Stimulated activated CD4-positive, alpha-beta T cell treated with anti-CD3 and anti-CD28 coated beads, Interleukin-12 subunit alpha, Interleukin-12 subunit beta, amount 100 ng/mL, for 24 hours (primary cell): Measurements from ENCODE around the gene DPF3.

ENCODE experiments used
- DNase-seq, 2 experiments: peaks; one replicate each; pipeline ENCODE4 v3.0.0-alpha.2; 2020; ENCODE audit warnings: low read depth in 2 of 2

DPF3 gene

DNA sequence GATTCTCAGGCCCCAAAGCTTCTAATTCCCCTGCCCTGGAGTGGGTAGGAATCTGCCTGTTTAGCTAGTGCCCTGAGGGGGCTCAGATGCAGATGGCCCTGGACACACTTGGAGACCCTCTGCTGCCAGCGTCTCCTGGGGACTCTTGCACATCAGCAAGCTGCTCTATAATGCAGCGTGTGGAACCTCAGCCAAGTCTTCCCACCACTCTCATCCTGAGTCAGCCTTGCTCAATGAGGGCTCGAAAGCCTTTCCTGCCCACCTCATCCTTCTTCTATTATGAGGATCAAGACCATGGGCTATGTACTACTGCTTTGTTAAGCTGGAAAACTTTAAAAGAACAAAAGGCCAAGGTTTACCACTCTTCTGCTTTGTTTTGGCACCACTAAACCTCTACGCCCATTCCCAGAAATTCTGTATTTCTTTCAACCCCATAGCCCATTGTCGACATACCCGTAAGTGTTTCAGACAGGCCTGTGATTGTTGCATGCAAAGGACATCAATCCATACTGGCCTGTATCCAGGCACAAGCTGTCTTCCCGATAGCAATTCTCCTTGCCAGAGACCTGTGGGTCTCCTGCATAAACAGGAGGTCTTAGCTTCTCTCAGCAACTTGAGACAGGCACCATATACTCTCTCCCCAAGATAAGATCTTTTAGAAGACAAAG, 246.9 kb downstream of the DPF3 start:
- DNase-seq: no peak

GRCh38 chr14:72645706-72646105, 248.2 kb downstream of the DPF3 start:
- no peak for DNase-seq

- DNase-seq: no peak
These were observed 249.0 kb downstream of the DPF3 start for GRCh38 chr14:72644758-72645489.

DNA sequence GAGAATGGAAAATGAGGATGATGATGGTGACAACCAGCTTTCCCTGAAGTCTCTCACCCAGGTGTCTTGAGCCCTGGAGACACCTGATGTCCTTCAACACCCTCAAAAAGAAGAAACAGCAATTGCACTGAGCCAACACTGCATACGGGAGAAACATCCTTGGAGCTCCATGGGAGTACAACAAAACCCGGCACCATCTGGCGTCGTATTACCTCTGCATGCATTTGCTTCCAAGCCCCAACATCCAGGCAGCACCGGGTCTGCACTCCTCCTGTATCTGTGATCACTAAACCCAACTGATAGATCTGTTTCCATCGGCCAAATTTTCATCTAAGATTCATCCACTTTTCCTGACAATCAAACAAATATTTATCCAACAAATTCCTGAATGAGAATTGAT, 249.9 kb downstream of the DPF3 start:
- DNase-seq: no peak

DNA sequence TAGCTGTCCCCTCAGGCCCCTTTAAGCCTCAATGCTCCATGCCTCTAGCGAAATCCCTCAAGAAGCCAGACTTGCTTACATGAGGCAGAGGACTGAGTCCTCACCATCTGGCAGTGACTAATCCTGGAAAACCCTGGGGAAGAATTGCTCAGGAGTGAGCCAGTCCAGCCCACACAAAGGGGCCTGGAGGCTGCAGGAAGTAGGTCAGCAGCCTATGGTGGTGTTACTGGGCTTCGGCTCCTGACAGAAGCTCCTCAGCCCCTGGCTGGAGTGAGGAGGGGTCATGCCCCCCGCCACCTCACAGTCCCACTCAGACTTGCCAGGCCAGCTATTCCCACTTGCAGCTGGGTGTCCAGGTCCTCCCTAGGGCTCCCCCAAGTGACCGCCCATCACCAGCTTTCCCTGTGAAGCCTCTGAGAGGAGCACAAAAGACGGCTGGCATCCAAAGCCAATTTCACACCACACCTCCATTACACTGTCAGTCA, 250.5 kb downstream of the DPF3 start:
- DNase-seq: no peak

DNA sequence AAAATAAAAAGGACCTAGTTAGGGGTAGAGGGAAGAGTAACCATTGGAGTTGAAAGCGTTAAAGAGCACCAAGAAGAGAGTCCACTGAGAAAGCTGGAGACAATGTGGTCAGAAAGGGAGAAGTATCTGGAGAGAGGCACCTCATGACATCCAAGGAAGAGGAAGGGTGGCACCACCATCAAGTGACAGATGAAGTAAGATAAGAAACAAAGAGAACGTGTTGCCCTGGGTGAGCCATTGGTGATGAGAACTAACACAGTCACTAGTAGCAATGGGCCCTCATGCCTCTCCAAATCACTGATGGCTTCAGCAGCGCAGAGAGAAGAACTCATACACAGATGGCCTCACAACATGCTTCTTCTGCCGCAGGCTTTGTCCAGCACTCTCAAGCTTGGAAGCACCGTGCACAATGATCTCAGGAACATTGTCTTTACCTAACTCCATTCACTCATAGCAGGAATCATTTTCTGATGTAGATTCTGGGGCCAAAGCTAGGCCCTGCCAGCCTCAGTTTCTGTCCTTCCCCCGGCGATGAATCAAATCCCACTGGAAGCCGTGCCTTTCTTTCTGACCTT, 252.9 kb downstream of the DPF3 start:
- no peak for DNase-seq

DNA sequence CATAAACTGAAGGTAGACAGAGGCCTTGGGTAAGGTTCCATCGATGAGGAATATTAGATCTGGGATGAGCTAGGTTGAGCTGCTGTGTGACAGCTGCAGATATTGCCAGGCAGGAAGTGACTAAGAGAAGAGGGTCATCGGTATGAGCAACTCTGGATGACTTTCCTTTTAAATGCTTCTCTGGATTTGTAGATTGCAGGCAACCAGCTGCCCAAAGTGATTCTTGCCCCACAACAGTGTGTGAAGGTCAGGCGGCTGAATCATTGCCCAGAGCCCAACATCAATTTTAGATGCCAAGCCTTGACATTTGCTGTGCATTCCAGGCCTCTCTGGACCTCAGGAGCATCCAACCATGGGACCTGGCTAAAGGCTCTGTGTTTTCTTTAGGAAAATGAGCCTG, 255.9 kb downstream of the DPF3 start:
- no peak for DNase-seq

GRCh38 chr14:72636871-72637270, 257.0 kb downstream of the DPF3 start:
- no peak for DNase-seq

DNA sequence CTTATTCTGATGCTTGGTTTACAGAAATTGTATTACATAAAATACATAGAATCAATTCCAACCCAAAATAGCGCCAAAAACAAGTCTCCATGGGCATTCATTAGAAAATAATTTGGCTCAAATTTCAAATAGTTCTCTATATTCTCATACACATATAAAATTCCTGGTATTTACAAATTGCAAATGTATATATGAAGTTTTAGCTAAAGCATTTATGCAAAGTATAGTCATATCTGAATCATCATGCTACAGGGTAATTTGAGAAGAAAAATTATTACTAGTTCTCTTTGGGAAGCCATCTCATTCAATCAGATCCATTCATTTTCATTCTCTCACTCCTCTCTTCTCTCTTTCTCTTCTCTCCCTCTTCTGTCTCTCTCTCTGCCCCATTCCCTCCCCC, 257.8 kb downstream of the DPF3 start:
- no peak for DNase-seq

DNA sequence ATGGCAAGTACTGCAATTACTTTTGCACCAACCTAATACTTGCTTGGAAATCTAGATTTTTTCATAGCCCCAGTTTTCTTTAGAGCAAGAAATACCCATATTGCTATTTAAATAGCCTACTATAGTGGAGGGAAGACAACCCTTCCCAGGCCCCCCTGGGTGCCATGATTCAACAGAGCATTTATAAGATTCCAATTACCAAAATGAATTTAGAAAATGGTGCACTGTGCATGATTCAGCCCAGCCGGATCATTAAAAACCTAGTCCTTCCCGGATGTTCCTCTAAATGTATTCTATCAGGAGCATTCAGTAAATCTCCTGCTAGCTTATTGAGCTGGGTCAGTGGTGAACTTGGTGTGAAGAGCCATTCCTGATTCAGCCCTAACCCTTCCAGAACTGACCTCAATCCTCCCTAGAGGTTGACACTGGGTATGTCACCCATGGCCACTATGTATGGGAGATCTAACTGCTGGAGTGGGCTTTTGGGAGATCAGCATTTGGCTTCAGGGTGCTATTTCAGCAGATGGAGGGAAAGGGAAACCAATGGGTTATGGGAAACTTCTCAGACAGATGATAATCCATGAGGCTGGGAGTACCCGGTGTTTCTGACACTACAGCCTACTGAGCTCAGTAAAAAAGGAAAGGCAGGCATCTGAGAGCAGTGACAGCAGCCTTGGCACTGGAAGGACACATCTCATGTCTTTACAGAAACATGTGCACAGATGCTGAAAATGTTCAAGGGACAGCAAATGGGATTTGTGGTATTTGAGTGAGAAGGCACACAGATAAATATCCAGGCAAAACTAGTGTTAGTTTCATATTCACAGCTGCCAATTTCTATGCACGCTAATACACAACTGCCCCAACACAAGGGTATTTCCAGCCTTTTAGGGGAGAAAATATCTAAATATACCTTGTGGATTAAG, 258.9 kb downstream of the DPF3 start:
- DNase-seq: no peak

- no peak for DNase-seq
These were observed 260.4 kb downstream of the DPF3 start for GRCh38 chr14:72633551-72633950.

- DNase-seq: no peak
These were observed 261.2 kb downstream of the DPF3 start for GRCh38 chr14:72632727-72633126.

- DNase-seq: no peak
These were observed 262.5 kb downstream of the DPF3 start for GRCh38 chr14:72631401-72631800.

- no peak for DNase-seq
These were observed 263.5 kb downstream of the DPF3 start for GRCh38 chr14:72630374-72630773.

DNA sequence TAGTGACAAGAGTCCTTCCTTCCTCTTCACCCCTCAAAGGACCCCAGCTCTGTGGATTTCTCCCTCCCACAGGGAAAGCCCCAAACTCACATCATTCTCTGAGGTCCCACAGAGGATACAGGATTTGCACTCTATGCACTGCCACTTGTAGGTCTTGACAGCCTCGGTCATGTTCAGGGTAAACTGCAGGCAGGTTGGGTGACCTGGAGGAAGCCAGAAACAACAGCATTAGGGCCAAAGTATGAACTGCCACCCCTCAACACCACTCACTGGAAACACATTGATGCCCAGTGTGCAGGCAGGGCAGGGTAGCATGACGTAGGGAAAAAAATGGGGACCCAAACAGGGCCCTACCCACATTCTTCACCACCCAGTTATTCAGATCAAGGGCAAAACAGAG, 264.4 kb downstream of the DPF3 start:
- DNase-seq: no peak

GRCh38 chr14:72625689-72626088, 268.2 kb downstream of the DPF3 start:
- no peak for DNase-seq

GRCh38 chr14:72621387-72622065, 272.4 kb downstream of the DPF3 start:
- no peak for DNase-seq

DNA sequence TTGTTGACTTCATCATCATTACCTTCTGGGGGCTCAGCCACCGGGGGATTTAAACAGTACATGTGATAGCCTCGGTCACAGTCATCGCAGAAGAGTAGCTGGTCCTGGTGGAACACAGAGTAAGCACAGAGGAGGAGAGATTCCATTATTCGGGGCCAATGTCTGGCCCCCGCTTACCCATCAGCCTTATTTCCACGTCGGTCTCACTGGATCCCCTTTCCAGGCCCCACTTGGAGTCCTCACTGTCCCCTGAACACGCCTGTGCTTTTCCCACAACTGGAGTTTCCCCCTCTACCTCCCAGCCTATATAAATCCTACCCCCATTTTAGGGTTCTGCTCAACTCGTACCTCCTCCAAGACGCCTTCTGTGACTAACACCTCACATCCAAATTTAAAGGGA, 274.0 kb downstream of the DPF3 start:
- no peak for DNase-seq

DNA sequence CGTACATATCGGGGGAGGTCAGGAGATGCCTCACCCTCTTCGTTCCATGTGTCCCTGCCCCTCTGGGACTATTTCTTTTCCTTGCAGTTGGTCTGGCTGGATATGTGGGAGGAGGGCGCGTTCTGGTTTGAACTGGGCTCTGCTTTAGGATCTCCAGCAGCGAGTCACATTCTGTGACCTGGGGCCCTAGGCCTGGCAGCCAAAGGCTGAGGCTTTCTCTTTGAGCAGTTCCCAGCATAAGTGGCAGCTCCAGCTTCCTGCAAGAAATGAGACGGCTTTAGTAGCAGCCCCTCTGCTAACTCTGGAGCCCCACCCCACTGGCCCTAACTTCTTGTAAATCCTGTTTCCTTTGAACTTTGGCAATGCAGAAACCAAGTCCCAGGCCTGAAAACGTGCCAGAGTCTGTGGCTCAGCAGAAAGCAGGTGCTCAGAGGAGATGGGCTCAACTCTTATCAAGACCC, 274.8 kb downstream of the DPF3 start:
- no peak for DNase-seq

- DNase-seq: no peak
These were observed 275.5 kb downstream of the DPF3 start for GRCh38 chr14:72618424-72618823.

- DNase-seq: no peak
These were observed 276.4 kb downstream of the DPF3 start for GRCh38 chr14:72617391-72618031.
